GM23338 (cell line): Measurements from ENCODE around the gene TUBA1C. TPM values are rescaled to one million over a fixed set of nuclear protein-coding genes. Genes with fewer than 3 reads are reported as not detected.

ENCODE experiments used
- ATAC-seq: fragments of 200-7000 bp; cut with Tn5 transposase; 3 replicates; pipeline ENCODE4 v1.9.1; 2020
- DNase-seq: peaks from one replicate; pipeline ENCODE4 v3.0.0-alpha.2; 2015; ENCODE audit warnings: low spot score
- H2AFZ ChIP-seq: fragments of 200-600 bp; sonication (generic); 2 replicates; pipeline ENCODE4 v1.8.0; 2016; ENCODE audit warnings: antibody characterized with exemption, mild to moderate bottlenecking, moderate library complexity
- H3F3A ChIP-seq: fragments of 200-600 bp; sonication (generic); replicated peaks from 2 replicates; pipeline ENCODE4 v1.8.0; 2017; ENCODE audit warnings: antibody characterized with exemption, mixed run types, low read depth
- H3K27ac ChIP-seq: fragments of 200-600 bp; sonication (generic); 2 replicates; pipeline ENCODE4 v1.6.1; 2016; ENCODE audit warnings: low read depth
- H3K27me3 ChIP-seq: fragments of 200-600 bp; sonication (generic); 2 replicates; pipeline ENCODE4 v1.8.0; 2016; ENCODE audit warnings: mild to moderate bottlenecking, mixed run types, moderate library complexity; ENCODE audit not compliant: insufficient read depth
- H3K36me3 ChIP-seq: fragments of 200-600 bp; sonication (generic); 2 replicates; pipeline ENCODE4 v1.8.0; 2016; ENCODE audit warnings: mild to moderate bottlenecking; ENCODE audit not compliant: insufficient read depth
- H3K4me1 ChIP-seq: fragments of 200-600 bp; sonication (generic); 2 replicates; pipeline ENCODE4 v1.8.0; 2016; ENCODE audit warnings: mild to moderate bottlenecking, moderate library complexity; ENCODE audit not compliant: insufficient read depth
- H3K4me2 ChIP-seq: fragments of 200-600 bp; sonication (generic); 2 replicates; pipeline ENCODE4 v1.7.1; 2017; ENCODE audit warnings: mixed run types
- H3K4me3 ChIP-seq: fragments of 200-600 bp; sonication (generic); 2 replicates; pipeline ENCODE4 v1.6.1; 2016; ENCODE audit warnings: mixed run types
- H3K79me2 ChIP-seq: fragments of 200-600 bp; sonication (generic); replicated peaks from 2 replicates; pipeline ENCODE4 v1.8.0; 2017; ENCODE audit warnings: mild to moderate bottlenecking; ENCODE audit not compliant: insufficient read depth
- H3K9me2 ChIP-seq: fragments of 200-600 bp; sonication (generic); 2 replicates; pipeline ENCODE4 v1.8.0; 2017; ENCODE audit not compliant: insufficient read depth
- H4K20me1 ChIP-seq: fragments of 200-600 bp; sonication (generic); replicated peaks from 2 replicates; pipeline ENCODE4 v1.8.0; 2017; ENCODE audit warnings: mild to moderate bottlenecking; ENCODE audit not compliant: insufficient read depth
- H3K27ac Mint-ChIP-seq: 2 replicates; pipeline ENCODE4 v1.8.0; 2020; ENCODE audit warnings: inconsistent platforms, mild to moderate bottlenecking, moderate library complexity, mixed read lengths
- H3K27me3 Mint-ChIP-seq: 3 replicates; pipeline ENCODE4 v1.8.0; 2022; ENCODE audit warnings: low read depth, mild to moderate bottlenecking, moderate library complexity, mixed read lengths, inconsistent platforms; ENCODE audit not compliant: insufficient read depth, poor library complexity
- H3K36me3 Mint-ChIP-seq: 3 replicates; pipeline ENCODE4 v1.8.0; 2021; ENCODE audit warnings: low read depth, mild to moderate bottlenecking, inconsistent platforms, moderate library complexity, mixed read lengths
- H3K4me1 Mint-ChIP-seq: 3 replicates; pipeline ENCODE4 v1.8.0; 2020; ENCODE audit warnings: mild to moderate bottlenecking, inconsistent platforms, mixed read lengths
- H3K4me3 Mint-ChIP-seq: 3 replicates; pipeline ENCODE4 v1.8.0; 2021; ENCODE audit warnings: moderate library complexity, mild to moderate bottlenecking, inconsistent platforms, mixed read lengths
- H3K9me3 Mint-ChIP-seq: 3 replicates; pipeline ENCODE4 v1.8.0; 2020; ENCODE audit warnings: moderate library complexity, mild to moderate bottlenecking, inconsistent platforms, mixed read lengths
- CREB1 ChIP-seq: fragments of 250-450 bp; sonication (Bioruptor Pico); IDR thresholded peaks from 2 replicates; pipeline ENCODE4 v1.5.0; 2020; ENCODE audit warnings: low read depth, mild to moderate bottlenecking, moderate library complexity
- EZH2 ChIP-seq: fragments of 200-600 bp; sonication (generic); IDR thresholded peaks from one replicate; pipeline ENCODE4 v1.8.0; 2017; ENCODE audit warnings: antibody characterized with exemption, mild to moderate bottlenecking, low read depth; ENCODE audit not compliant: unreplicated experiment
- EZH2phosphoT487 ChIP-seq: fragments of 200-600 bp; sonication (generic); IDR thresholded peaks from one replicate; pipeline ENCODE4 v1.8.1; 2018; ENCODE audit warnings: antibody characterized with exemption; ENCODE audit not compliant: unreplicated experiment
- JUNB ChIP-seq: IDR thresholded peaks from one replicate; pipeline ENCODE4 v1.6.1; 2016; ENCODE audit warnings: antibody characterized with exemption; ENCODE audit not compliant: unreplicated experiment
- NANOG ChIP-seq: IDR thresholded peaks from 2 replicates; pipeline ENCODE4 v1.6.1; 2016; ENCODE audit warnings: antibody characterized with exemption, borderline replicate concordance
- POLR2AphosphoS5 ChIP-seq: IDR thresholded peaks from 2 replicates; pipeline ENCODE4 v1.6.1; 2016; ENCODE audit warnings: antibody characterized with exemption, low read depth
- STAT1 ChIP-seq: IDR thresholded peaks from one replicate; pipeline ENCODE4 v1.6.1; 2016; ENCODE audit warnings: antibody characterized with exemption; ENCODE audit not compliant: unreplicated experiment
- ZNF114 ChIP-seq: fragments of 250-450 bp; sonication (Bioruptor Pico); IDR thresholded peaks from 2 replicates; pipeline ENCODE4 v1.5.0; 2020; ENCODE audit warnings: mild to moderate bottlenecking, moderate library complexity
- ZNF331 ChIP-seq: fragments of 250-450 bp; sonication (Bioruptor Pico); IDR thresholded peaks from 2 replicates; pipeline ENCODE4 v1.5.0; 2020; ENCODE audit warnings: low read depth, mild to moderate bottlenecking, moderate library complexity
- polyA plus RNA-seq: library from polyadenylated mRNA; unstranded; fragments of >200 nt; fragmentation: Nextera tagmentation; extraction: Ambion mirVana; gene quantifications from 2 replicates; pipeline ENCODE4 v1.2.1, GENCODE V29; 2016
- total RNA-seq: library from RNA; depleted of rRNA; stranded (reverse); fragments of >200 nt; shearing (Covaris generic); gene quantifications from 2 replicates; pipeline ENCODE4 v1.2.3, GENCODE V29; 2014
- TF ChIP-seq, protein P1 (sequence below), 2 experiments: fragments of 200-600 bp in 1 of 2; sonication (generic) in 1 of 2; conservative IDR thresholded peaks; 2 replicates each; pipeline versions ENCODE4 v1.5.1 to v1.6.1; 2016 to 2017; ENCODE audit warnings: antibody characterized with exemption in 2 of 2, low read depth in 2 of 2, mild to moderate bottlenecking in 2 of 2, moderate library complexity in 1 of 2
- TF ChIP-seq, protein P2 (sequence below): IDR thresholded peaks from one replicate; pipeline ENCODE4 v1.6.1; 2018; ENCODE audit warnings: antibody characterized with exemption; ENCODE audit not compliant: unreplicated experiment
- TF ChIP-seq, protein P3 (sequence below): IDR thresholded peaks from 2 replicates; pipeline ENCODE4 v1.6.1; 2016; ENCODE audit warnings: antibody characterized with exemption
- TF ChIP-seq, protein P4 (sequence below): fragments of 250-450 bp; sonication (Bioruptor Pico); IDR thresholded peaks from 2 replicates; pipeline ENCODE4 v1.5.0; 2020; ENCODE audit warnings: mild to moderate bottlenecking, moderate library complexity

TUBA1C gene
- total and polyA plus RNA-seq, 2 experiments from 2014 or later = 191 to 728 TPM

DNA sequence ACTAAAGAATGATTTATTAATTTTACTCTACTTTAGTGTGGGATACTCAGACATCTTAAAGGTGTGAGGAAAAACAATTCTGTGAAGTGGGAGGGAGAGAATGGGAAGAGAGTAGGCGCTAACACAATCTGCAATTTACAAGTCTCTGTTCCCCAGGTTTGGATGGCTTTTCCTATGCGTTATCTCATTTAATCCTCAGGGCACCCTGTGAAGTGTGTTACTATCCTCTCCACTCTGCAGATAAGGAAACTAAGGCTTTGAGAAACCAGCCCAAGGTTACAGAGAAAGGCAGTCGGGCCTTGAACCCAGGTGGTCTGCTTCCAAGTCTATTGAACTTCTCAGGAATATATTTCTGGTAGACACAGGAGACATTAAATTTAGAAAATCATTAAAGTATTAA is 36.2 kb upstream of the TUBA1C start:
- H4K20me1 ChIP-seq = no peaks in the 10 kb centered on the region
- no peak overlapping the region for H3K27ac Mint-ChIP-seq
- no peak overlapping the region for H2AFZ ChIP-seq
- H3K4me1 Mint-ChIP-seq = peaks cover 20% of the 10 kb centered on the region
- H3K4me1 ChIP-seq = peaks cover 15% of the 10 kb centered on the region
- H3K27me3 ChIP-seq = no peaks in the 10 kb centered on the region
- TF ChIP-seq NANOG (no peak), EZH2 (no peak), JUNB (no peak), POLR2AphosphoS5 (no peak), ZNF114 (CRISPR knock-in tag) (no peak), EZH2phosphoT487 (no peak), ZNF331 (no peak), CREB1 (no peak), STAT1 (no peak)
- TF ChIP-seq, protein P1, sequence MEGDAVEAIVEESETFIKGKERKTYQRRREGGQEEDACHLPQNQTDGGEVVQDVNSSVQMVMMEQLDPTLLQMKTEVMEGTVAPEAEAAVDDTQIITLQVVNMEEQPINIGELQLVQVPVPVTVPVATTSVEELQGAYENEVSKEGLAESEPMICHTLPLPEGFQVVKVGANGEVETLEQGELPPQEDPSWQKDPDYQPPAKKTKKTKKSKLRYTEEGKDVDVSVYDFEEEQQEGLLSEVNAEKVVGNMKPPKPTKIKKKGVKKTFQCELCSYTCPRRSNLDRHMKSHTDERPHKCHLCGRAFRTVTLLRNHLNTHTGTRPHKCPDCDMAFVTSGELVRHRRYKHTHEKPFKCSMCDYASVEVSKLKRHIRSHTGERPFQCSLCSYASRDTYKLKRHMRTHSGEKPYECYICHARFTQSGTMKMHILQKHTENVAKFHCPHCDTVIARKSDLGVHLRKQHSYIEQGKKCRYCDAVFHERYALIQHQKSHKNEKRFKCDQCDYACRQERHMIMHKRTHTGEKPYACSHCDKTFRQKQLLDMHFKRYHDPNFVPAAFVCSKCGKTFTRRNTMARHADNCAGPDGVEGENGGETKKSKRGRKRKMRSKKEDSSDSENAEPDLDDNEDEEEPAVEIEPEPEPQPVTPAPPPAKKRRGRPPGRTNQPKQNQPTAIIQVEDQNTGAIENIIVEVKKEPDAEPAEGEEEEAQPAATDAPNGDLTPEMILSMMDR (conservative IDR thresholded peaks at IDR 0.05; ENCODE audit: low read depth in 2 of 2) = no peak
- TF ChIP-seq, protein P2, sequence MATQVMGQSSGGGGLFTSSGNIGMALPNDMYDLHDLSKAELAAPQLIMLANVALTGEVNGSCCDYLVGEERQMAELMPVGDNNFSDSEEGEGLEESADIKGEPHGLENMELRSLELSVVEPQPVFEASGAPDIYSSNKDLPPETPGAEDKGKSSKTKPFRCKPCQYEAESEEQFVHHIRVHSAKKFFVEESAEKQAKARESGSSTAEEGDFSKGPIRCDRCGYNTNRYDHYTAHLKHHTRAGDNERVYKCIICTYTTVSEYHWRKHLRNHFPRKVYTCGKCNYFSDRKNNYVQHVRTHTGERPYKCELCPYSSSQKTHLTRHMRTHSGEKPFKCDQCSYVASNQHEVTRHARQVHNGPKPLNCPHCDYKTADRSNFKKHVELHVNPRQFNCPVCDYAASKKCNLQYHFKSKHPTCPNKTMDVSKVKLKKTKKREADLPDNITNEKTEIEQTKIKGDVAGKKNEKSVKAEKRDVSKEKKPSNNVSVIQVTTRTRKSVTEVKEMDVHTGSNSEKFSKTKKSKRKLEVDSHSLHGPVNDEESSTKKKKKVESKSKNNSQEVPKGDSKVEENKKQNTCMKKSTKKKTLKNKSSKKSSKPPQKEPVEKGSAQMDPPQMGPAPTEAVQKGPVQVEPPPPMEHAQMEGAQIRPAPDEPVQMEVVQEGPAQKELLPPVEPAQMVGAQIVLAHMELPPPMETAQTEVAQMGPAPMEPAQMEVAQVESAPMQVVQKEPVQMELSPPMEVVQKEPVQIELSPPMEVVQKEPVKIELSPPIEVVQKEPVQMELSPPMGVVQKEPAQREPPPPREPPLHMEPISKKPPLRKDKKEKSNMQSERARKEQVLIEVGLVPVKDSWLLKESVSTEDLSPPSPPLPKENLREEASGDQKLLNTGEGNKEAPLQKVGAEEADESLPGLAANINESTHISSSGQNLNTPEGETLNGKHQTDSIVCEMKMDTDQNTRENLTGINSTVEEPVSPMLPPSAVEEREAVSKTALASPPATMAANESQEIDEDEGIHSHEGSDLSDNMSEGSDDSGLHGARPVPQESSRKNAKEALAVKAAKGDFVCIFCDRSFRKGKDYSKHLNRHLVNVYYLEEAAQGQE = no peak
- TF ChIP-seq, protein P3, sequence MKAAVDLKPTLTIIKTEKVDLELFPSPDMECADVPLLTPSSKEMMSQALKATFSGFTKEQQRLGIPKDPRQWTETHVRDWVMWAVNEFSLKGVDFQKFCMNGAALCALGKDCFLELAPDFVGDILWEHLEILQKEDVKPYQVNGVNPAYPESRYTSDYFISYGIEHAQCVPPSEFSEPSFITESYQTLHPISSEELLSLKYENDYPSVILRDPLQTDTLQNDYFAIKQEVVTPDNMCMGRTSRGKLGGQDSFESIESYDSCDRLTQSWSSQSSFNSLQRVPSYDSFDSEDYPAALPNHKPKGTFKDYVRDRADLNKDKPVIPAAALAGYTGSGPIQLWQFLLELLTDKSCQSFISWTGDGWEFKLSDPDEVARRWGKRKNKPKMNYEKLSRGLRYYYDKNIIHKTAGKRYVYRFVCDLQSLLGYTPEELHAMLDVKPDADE = no peak
- TF ChIP-seq, protein P4, sequence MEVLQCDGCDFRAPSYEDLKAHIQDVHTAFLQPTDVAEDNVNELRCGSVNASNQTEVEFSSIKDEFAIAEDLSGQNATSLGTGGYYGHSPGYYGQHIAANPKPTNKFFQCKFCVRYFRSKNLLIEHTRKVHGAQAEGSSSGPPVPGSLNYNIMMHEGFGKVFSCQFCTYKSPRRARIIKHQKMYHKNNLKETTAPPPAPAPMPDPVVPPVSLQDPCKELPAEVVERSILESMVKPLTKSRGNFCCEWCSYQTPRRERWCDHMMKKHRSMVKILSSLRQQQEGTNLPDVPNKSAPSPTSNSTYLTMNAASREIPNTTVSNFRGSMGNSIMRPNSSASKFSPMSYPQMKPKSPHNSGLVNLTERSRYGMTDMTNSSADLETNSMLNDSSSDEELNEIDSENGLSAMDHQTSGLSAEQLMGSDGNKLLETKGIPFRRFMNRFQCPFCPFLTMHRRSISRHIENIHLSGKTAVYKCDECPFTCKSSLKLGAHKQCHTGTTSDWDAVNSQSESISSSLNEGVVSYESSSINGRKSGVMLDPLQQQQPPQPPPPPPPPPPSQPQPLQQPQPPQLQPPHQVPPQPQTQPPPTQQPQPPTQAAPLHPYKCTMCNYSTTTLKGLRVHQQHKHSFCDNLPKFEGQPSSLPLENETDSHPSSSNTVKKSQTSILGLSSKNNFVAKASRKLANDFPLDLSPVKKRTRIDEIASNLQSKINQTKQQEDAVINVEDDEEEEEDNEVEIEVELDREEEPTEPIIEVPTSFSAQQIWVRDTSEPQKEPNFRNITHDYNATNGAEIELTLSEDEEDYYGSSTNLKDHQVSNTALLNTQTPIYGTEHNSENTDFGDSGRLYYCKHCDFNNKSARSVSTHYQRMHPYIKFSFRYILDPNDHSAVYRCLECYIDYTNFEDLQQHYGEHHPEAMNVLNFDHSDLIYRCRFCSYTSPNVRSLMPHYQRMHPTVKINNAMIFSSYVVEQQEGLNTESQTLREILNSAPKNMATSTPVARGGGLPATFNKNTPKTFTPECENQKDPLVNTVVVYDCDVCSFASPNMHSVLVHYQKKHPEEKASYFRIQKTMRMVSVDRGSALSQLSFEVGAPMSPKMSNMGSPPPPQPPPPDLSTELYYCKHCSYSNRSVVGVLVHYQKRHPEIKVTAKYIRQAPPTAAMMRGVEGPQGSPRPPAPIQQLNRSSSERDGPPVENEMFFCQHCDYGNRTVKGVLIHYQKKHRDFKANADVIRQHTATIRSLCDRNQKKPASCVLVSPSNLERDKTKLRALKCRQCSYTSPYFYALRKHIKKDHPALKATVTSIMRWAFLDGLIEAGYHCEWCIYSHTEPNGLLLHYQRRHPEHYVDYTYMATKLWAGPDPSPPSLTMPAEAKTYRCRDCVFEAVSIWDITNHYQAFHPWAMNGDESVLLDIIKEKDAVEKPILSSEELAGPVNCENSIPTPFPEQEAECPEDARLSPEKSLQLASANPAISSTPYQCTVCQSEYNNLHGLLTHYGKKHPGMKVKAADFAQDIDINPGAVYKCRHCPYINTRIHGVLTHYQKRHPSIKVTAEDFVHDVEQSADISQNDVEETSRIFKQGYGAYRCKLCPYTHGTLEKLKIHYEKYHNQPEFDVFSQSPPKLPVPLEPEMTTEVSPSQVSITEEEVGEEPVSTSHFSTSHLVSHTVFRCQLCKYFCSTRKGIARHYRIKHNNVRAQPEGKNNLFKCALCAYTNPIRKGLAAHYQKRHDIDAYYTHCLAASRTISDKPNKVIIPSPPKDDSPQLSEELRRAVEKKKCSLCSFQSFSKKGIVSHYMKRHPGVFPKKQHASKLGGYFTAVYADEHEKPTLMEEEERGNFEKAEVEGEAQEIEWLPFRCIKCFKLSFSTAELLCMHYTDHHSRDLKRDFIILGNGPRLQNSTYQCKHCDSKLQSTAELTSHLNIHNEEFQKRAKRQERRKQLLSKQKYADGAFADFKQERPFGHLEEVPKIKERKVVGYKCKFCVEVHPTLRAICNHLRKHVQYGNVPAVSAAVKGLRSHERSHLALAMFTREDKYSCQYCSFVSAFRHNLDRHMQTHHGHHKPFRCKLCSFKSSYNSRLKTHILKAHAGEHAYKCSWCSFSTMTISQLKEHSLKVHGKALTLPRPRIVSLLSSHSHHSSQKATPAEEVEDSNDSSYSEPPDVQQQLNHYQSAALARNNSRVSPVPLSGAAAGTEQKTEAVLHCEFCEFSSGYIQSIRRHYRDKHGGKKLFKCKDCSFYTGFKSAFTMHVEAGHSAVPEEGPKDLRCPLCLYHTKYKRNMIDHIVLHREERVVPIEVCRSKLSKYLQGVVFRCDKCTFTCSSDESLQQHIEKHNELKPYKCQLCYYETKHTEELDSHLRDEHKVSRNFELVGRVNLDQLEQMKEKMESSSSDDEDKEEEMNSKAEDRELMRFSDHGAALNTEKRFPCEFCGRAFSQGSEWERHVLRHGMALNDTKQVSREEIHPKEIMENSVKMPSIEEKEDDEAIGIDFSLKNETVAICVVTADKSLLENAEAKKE (CRISPR knock-in tag) = no peak
- H3K79me2 ChIP-seq = no peaks in the 10 kb centered on the region
- no peak overlapping the region for H3K4me3 ChIP-seq
- no peak for ATAC-seq
- no peaks in the 10 kb centered on the region for H3K9me2 ChIP-seq
- H3K27me3 Mint-ChIP-seq = peaks cover 16% of the 10 kb centered on the region
- no peak for DNase-seq
- no peaks in the 10 kb centered on the region for H3F3A ChIP-seq
- H3K27ac ChIP-seq = no peak overlapping the region
- H3K36me3 ChIP-seq = no peaks in the 10 kb centered on the region
- no peaks in the 10 kb centered on the region for H3K9me3 Mint-ChIP-seq
- H3K4me3 Mint-ChIP-seq = no peak overlapping the region
- no peak overlapping the region for H3K4me2 ChIP-seq
- no peaks in the 10 kb centered on the region for H3K36me3 Mint-ChIP-seq
